Upper lobe of right lung (tissue), 1 donor: ENCODE results near the gene WDR35. TPM values are rescaled to one million over a fixed set of nuclear protein-coding genes. Genes with fewer than 3 reads are reported as not detected.

Source experiments
- ATAC-seq: fragments of 200-7000 bp; cut with Tn5 transposase; one replicate; pipeline ENCODE4 v1.9.1; 2020; ENCODE audit warnings: mild to moderate bottlenecking, moderate library complexity
- DNase-seq: peaks from one replicate; pipeline ENCODE4 v3.0.0-alpha.2; 2020
- H3K27ac ChIP-seq: fragments of 200-600 bp; one replicate; pipeline ENCODE4 v1.8.0; 2022
- H3K27me3 ChIP-seq: fragments of 200-600 bp; one replicate; pipeline ENCODE4 v1.8.0; 2022; ENCODE audit warnings: mild to moderate bottlenecking
- H3K36me3 ChIP-seq: fragments of 200-600 bp; one replicate; pipeline ENCODE4 v1.8.0; 2022
- H3K4me1 ChIP-seq: fragments of 200-600 bp; one replicate; pipeline ENCODE4 v1.8.0; 2022
- H3K4me3 ChIP-seq: fragments of 200-600 bp; one replicate; pipeline ENCODE4 v1.8.0; 2022; ENCODE audit warnings: mild to moderate bottlenecking
- H3K9me3 ChIP-seq: fragments of 200-600 bp; one replicate; pipeline ENCODE4 v1.8.0; 2022
- intact Hi-C: fragments of 100-400 bp; cut with DNase I; formaldehyde crosslinking; loops from one replicate; pipeline ENCODE4 v1.11.0; 2022
- long read RNA-seq: library from polyadenylated mRNA; unstranded; transcript quantifications from one replicate; pipeline ENCODE4 v2.0.0, GENCODE V29; 2021
- total RNA-seq: library from RNA; stranded (reverse); fragmentation: NEBNext Ultra II Directional; extraction: Animal tissue kit (Norgen Biotek cat#: 25700); gene quantifications from one replicate; pipeline ENCODE4 v1.2.1, GENCODE V29; 2021
- TF ChIP-seq, protein P1 (sequence below): fragments of 200-600 bp; IDR thresholded peaks from one replicate; pipeline ENCODE4 v1.8.0; 2022; ENCODE audit warnings: antibody characterized with exemption
- donor health status: DM: no; HTN: yes; CAD: no; lungs with severe emphysema.

WDR35 gene
- 7.3 TPM for total RNA-seq
- long read RNA-seq, partial matches to known transcripts: 3 of 5 reads
- long read RNA-seq, other reads (novel, unspliced or antisense): 2 of 5 reads

DNA sequence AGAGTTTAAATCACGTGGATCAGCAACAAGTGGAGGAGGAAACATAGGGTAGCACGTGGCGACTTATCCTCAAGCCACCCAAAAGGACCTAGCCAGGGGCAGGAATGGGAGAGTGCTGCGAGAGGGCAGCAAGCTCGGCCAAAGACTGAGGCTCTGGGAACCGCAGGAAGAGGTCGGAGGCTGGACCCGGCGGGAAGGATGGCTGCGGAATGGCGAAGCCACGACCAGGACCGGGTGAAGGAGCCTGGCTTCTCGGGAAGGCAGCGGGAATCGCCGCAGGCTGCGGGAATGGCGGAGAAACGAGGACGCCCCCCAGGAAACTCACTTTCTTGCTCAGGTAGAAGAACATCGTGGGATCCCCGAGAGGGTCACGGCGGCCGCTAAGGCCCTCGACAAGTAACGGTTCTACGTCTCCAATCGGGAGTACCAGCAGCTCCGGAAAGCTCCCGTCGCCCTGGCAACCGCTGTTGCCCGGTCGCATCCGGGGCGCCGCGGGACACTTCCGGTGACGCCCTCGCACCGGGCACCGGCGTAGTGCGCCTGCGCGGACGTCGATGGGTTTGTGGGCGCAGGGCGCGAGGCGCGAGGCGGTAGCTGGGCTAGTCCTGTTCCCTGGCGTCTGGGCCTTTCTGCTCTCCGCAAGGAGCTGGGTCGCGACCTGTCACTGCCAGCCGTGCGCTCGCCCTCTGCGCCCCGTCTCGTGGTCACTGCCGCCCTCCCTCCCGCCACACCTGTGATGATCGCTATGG lies at the start of gene WDR35:
Gene WDR35 (minus strand): TSS at position 439 of the 749 bp plus-strand sequence. CDS start 90 bp downstream, at position 349.
- Histone ChIP-seq H3K4me1 (no peaks in the 10 kb centered on the region), H3K4me3 (peak within 1 kb of the TSS; percentile 83), H3K27ac (peak within 1 kb of the TSS; percentile 59), H3K36me3 (no peaks in the 10 kb centered on the region), H3K27me3 (no peaks in the 10 kb centered on the region), H3K9me3 (no peaks in the 10 kb centered on the region)
- DNase-seq (peak; percentile 96), ATAC-seq (peak; percentile 99)
- intact Hi-C loops: no loop called here
- TF ChIP-seq, protein P1, sequence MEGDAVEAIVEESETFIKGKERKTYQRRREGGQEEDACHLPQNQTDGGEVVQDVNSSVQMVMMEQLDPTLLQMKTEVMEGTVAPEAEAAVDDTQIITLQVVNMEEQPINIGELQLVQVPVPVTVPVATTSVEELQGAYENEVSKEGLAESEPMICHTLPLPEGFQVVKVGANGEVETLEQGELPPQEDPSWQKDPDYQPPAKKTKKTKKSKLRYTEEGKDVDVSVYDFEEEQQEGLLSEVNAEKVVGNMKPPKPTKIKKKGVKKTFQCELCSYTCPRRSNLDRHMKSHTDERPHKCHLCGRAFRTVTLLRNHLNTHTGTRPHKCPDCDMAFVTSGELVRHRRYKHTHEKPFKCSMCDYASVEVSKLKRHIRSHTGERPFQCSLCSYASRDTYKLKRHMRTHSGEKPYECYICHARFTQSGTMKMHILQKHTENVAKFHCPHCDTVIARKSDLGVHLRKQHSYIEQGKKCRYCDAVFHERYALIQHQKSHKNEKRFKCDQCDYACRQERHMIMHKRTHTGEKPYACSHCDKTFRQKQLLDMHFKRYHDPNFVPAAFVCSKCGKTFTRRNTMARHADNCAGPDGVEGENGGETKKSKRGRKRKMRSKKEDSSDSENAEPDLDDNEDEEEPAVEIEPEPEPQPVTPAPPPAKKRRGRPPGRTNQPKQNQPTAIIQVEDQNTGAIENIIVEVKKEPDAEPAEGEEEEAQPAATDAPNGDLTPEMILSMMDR: no peak

DNA sequence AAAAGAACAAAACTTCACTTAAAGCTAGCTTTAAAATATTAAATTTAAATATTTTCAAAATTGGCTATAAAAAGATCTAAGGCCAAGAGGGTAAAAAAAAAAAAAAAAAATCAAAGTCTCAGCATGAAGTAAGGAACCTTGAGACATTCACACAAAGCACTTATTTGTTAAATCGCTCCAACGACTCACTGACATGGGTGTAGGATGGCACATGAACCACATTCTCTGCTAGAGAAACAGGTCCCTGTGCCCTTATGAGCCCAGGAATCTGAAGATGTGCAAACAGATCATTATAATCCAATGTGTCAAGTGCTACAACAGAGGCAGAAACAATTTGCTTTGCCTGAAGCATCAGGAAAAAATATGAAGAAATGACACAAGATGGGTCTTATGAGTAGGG lies 47.8 kb upstream of the WDR35 start:
- Histone ChIP-seq H3K4me1 (peaks cover 6% of the 10 kb centered on the region), H3K9me3 (no peaks in the 10 kb centered on the region), H3K36me3 (peaks cover 81% of the 10 kb centered on the region), H3K4me3 (no peak overlapping the region), H3K27ac (no peak overlapping the region), H3K27me3 (no peaks in the 10 kb centered on the region)
- DNase-seq: no peak
- intact Hi-C loops: no loop called here
- ATAC-seq: no peak
- TF ChIP-seq, protein P1: no peak

- intact Hi-C loops: no loop called here
- peaks cover 97% of the 10 kb centered on the region for H3K36me3 ChIP-seq
- H3K9me3 ChIP-seq: no peaks in the 10 kb centered on the region
- TF ChIP-seq, protein P1: no peak
- DNase-seq (no peak), ATAC-seq (peak; percentile 53)
- H3K4me3 ChIP-seq: no peak overlapping the region
- H3K27ac ChIP-seq: no peak overlapping the region
- no peaks in the 10 kb centered on the region for H3K27me3 ChIP-seq
- no peaks in the 10 kb centered on the region for H3K4me1 ChIP-seq
Measured at GRCh38 chr2:20035955-20036666, 46.2 kb upstream of the WDR35 start.

- TF ChIP-seq, protein P1: no peak
- H3K9me3 ChIP-seq: no peaks in the 10 kb centered on the region
- ATAC-seq (no peak), DNase-seq (no peak)
- no peak overlapping the region for H3K27ac ChIP-seq
- no peak overlapping the region for H3K4me3 ChIP-seq
- H3K4me1 ChIP-seq: no peaks in the 10 kb centered on the region
- no peaks in the 10 kb centered on the region for H3K27me3 ChIP-seq
- H3K36me3 ChIP-seq: peaks cover 100% of the 10 kb centered on the region
- intact Hi-C loops: no loop called here
Measured at GRCh38 chr2:20034821-20035220, 44.9 kb upstream of the WDR35 start.

DNA sequence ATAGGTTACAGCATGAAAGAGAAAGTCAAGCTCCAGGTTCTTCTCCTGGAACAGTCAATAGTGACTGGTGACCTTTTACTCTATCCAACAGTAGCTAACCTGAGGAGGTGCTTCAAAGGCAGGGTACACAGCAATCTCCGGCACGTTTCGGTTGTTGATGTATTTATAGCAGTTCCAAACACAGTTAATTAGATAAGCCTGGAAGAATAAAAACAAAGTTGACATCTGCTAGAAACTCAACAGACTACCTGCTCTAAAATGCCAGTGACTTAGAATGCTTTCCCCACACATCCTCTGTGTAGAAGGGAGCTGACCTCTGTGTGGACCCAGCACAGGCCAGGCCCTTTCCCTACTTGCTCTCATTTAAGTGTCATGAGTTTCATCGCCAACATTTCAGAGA lies 44.3 kb upstream of the WDR35 start:
- ATAC-seq (no peak), DNase-seq (no peak)
- Histone ChIP-seq H3K4me1 (no peaks in the 10 kb centered on the region), H3K36me3 (peaks cover 99% of the 10 kb centered on the region), H3K27ac (no peak overlapping the region), H3K9me3 (no peaks in the 10 kb centered on the region), H3K4me3 (no peak overlapping the region), H3K27me3 (no peaks in the 10 kb centered on the region)
- TF ChIP-seq, protein P1: no peak
- intact Hi-C loops: no loop called here
